Tibial nerve (tissue), 4 donors: ENCODE results near the gene DNLZ. TPM values are rescaled to one million over a fixed set of nuclear protein-coding genes. Genes with fewer than 3 reads are reported as not detected.
A peak's percentile ranks its signal among the peaks of the same experiment; 100 is the strongest.

Experiments
- DNase-seq, 2 donors: peaks; one replicate each; pipeline ENCODE4 v3.0.0-alpha.2; 2019; ENCODE audit warnings: low spot score in 2 of 2
- H3K27ac ChIP-seq, 4 donors: fragments of 200-600 bp; sonication (generic) in 3 of 4; one replicate each; pipeline ENCODE4 v1.5.1; 2017 to 2019; ENCODE audit warnings: mild to moderate bottlenecking in 1 of 4
- H3K27me3 ChIP-seq, 2 donors: fragments of 200-600 bp; sonication (generic) in 1 of 2; one replicate each; pipeline versions ENCODE4 v1.5.1 to v1.6.0; 2017 to 2019
- H3K36me3 ChIP-seq, 3 donors: fragments of 200-600 bp; sonication (generic); one replicate each; pipeline ENCODE4 v1.5.1; 2018 to 2019
- H3K4me1 ChIP-seq, 4 donors: fragments of 200-600 bp; sonication (generic) in 3 of 4; one replicate each; pipeline ENCODE4 v1.5.1; 2017 to 2019
- H3K4me3 ChIP-seq, 4 donors: fragments of 200-600 bp; sonication (generic) in 3 of 4; one replicate each; pipeline ENCODE4 v1.5.1; 2017 to 2019; ENCODE audit warnings: mild to moderate bottlenecking in 1 of 4, moderate library complexity in 1 of 4
- H3K9me3 ChIP-seq, 4 donors: fragments of 200-600 bp; sonication (generic) in 3 of 4; one replicate each; pipeline ENCODE4 v1.5.1; 2017 to 2019
- EP300 ChIP-seq, 2 donors: sonication (generic); formaldehyde crosslinking; IDR thresholded peaks; one replicate each; pipeline ENCODE4 v1.6.1; 2017; ENCODE audit warnings: antibody characterized with exemption in 2 of 2, mild to moderate bottlenecking in 1 of 2
- POLR2A ChIP-seq, 2 donors: fragments of 450-650 bp; IDR thresholded peaks; one replicate each; pipeline ENCODE4 v1.6.1; 2017; ENCODE audit warnings: antibody characterized with exemption in 2 of 2, mild to moderate bottlenecking in 2 of 2, moderate library complexity in 2 of 2
- WGBS, 2 donors: methylation state at CpG; one replicate each; pipeline ENCODE4 v1.1.5; 2018; 5-methylcytosine and 5-hydroxymethylcytosine counted together
- total RNA-seq, 4 donors: library from RNA; depleted of rRNA; stranded (reverse); fragments of >200 nt; gene quantifications; one replicate each; pipeline ENCODE4 v1.1.0, GENCODE V29; 2016
- TF ChIP-seq, protein P1 (sequence below), 5 experiments: fragments of 200-600 bp in 3 of 5; fragments of 450-650 bp in 2 of 5; sonication (generic) in 3 of 5; IDR thresholded peaks; one replicate each; pipeline ENCODE4 v1.5.1; 2016 to 2019; ENCODE audit warnings: antibody characterized with exemption in 5 of 5, mild to moderate bottlenecking in 3 of 5, moderate library complexity in 2 of 5

Gene DNLZ
- total RNA-seq, 4 donors from 2014 or later = 49.4 to 79.5 (median 70.8) TPM

DNA sequence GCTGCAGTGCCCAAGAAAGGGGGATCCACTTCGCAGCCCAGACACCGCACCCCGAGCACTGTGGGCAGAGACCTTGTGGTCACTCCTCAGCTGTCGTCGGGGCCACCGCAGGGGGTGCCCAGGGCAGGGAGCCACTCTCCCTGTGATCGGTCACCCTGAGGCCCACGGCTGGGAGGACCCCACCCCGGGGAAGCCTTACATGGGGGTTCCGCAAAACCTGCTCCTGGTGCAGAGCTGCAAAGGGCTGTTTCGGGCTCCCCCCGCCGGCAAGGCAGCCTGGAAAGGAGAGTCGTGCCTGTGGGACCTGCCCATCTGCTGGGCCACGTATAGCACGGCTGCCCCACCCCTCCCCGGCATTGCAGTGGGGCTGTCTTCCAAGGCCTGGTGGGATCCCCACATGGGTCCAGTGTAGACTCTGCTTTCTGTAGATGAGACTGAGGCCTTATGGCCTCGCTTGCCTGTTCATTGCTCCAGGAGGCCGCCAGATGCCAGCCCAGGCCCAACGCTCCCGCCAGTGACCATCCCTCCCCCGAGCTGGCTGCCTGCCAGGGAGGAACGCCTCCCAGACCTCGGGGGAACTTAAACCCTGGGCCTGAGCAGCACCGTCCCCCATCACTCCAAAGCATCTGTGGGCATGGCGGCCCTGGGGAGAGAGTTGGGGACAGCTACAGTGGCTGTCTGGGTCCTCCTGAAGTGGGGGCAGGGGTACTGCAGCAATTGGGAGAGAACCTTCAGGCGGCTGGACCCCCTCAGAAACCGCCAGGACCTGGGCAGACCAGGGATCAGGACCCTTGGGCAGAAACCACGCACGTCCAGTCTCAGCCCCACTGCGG is 1.6 kb upstream of the DNLZ start:
- no peak for TF ChIP-seq EP300 (IDR thresholded peaks at IDR 0.05)
- TF ChIP-seq POLR2A (IDR thresholded peaks at IDR 0.05) = no peak
- TF ChIP-seq, protein P1, sequence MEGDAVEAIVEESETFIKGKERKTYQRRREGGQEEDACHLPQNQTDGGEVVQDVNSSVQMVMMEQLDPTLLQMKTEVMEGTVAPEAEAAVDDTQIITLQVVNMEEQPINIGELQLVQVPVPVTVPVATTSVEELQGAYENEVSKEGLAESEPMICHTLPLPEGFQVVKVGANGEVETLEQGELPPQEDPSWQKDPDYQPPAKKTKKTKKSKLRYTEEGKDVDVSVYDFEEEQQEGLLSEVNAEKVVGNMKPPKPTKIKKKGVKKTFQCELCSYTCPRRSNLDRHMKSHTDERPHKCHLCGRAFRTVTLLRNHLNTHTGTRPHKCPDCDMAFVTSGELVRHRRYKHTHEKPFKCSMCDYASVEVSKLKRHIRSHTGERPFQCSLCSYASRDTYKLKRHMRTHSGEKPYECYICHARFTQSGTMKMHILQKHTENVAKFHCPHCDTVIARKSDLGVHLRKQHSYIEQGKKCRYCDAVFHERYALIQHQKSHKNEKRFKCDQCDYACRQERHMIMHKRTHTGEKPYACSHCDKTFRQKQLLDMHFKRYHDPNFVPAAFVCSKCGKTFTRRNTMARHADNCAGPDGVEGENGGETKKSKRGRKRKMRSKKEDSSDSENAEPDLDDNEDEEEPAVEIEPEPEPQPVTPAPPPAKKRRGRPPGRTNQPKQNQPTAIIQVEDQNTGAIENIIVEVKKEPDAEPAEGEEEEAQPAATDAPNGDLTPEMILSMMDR (IDR thresholded peaks at IDR 0.05) = no peak

DNA sequence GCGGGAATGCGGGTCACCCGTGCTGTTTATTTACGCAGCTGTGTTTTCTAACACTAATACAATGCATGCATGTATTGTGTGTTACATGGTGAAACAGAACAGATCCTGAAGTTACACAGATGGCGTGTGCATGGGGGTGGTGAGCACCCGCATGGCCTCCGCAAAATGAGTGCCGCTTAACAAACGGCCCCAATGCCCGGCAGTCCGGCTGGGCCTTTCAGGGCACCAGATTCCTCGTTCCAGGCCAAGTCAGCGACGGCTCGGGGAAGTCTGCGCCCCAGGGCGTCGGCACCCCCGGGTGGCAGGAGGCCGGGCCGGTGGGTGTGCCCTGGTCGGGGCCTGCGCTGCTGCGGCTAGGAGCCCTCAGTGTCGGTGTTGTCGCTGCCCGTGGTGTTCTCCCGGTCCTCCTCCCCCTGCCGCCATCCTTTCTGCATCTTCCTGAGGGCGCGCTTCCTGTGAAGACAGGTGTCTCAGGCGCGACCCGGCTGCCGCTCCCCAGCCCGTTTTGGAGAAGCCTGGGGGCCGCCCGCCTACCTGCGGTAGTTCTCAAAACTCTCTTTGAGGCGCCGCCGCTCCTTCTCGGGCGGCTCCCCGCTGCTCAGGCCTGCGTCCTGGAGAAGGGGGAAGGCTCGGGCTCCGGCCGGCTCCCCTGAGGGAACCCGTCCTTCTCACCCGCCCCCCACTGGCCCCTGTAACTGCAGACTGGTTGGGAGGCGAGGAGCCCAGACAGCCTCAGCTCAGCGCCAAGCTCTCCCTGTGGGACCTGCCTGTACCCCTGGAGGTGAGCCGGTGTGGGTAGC is 605 bp upstream of the DNLZ start:
- peak overlapping the region in 2 of 4 donors; percentile 95 to 98 for H3K27ac ChIP-seq
- H3K4me1 ChIP-seq = peaks cover 0 to 60% (median 21%) of the 10 kb centered on the region in 4 donors
- H3K36me3 ChIP-seq = peaks cover 0 to 2% (median 0%) of the 10 kb centered on the region in 3 donors
- WGBS, 2 donors = 35 to 42% methylated on average over 35 to 49 of the region's 54 CpGs
- no peaks in the 10 kb centered on the region for H3K9me3 ChIP-seq
- no peak for DNase-seq
- H3K27me3 ChIP-seq = no peaks in the 10 kb centered on the region
- H3K4me3 ChIP-seq = peak overlapping the region in 2 of 4 donors; percentile 86 to 89
- TF ChIP-seq POLR2A (IDR thresholded peaks at IDR 0.05) = no peak
- TF ChIP-seq, protein P1 (IDR thresholded peaks at IDR 0.05) = no peak
- TF ChIP-seq EP300 (IDR thresholded peaks at IDR 0.05) = no peak

More for the DNA sequence above, 1.6 kb upstream of the DNLZ start:
- Histone ChIP-seq H3K36me3 (peaks cover 0 to 2% (median 0%) of the 10 kb centered on the region in 3 donors), H3K27me3 (no peaks in the 10 kb centered on the region), H3K4me3 (no peak overlapping the region), H3K4me1 (peaks cover 0 to 50% (median 21%) of the 10 kb centered on the region in 4 donors), H3K27ac (no peak overlapping the region), H3K9me3 (no peaks in the 10 kb centered on the region)
- WGBS, 2 donors = 64 to 78% methylated on average over 14 to 16 of the region's 31 CpGs
- DNase-seq = no peak

DNA sequence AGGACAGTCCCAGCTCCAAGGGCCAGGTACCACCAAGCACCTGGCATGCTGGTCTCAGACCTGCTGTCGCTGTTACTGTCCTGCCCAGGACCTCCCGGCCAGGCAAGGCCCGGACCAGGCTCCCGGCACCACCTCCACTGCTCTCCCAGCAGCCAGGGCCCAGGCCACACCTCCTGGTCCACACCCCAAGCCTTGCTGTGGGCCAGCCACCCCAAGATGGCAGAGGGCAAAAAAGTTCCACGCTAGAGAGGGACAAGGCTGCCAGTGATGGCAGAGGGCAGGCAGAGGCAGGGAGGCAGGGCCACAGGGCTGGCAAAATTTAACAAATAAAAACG is 1.1 kb downstream of the DNLZ start:
- peak overlapping the region in 1 of 4 donors; percentile 86 for H3K4me3 ChIP-seq
- peaks cover 0 to 19% (median 0%) of the 10 kb centered on the region in 3 donors for H3K36me3 ChIP-seq
- no peak for TF ChIP-seq EP300 (IDR thresholded peaks at IDR 0.05)
- TF ChIP-seq POLR2A (IDR thresholded peaks at IDR 0.05) = no peak
- TF ChIP-seq, protein P1 (IDR thresholded peaks at IDR 0.05) = no peak
- peaks cover 0 to 63% (median 21%) of the 10 kb centered on the region in 4 donors for H3K4me1 ChIP-seq
- no peaks in the 10 kb centered on the region for H3K9me3 ChIP-seq
- WGBS, 2 donors = 69 to 77% methylated on average over 2 to 3 of the region's 6 CpGs
- H3K27ac ChIP-seq = peak overlapping the region; percentile 68 to 98 (median 84)
- no peak for DNase-seq
- no peaks in the 10 kb centered on the region for H3K27me3 ChIP-seq

DNA sequence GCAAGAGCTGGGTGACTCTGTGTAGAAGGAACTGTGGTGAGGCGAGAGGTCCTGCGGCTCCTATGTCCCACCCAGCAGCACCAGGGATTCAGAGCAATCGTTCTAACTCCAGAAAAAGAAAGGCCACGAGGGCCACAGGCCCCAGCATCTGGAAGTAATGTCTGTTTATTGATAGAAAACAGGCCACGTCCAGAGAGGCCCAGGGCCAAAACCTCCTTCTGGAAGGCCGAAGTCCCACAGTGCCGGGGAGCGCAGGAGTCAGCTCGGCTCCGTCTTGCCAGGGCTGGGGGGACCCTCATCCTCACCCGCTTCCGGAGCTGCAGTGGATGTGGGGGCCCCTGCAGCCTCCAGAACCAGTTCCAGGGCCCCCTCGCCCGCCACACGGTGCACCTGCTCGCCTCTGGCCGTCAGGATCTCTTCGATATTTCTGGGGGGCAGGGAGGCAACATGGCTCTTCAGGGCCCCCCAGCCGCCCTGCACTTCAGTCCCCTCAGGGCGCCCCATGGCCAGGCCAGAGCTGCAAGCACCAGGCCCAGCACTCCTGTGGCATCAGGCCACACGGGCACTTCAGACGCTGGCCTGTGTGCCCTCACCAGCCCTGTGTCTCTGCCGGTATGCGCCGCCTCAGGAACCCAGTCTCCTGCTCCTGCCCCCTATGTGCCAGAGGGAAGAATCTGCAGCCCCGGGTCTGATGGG is 1.6 kb downstream of the DNLZ start:
- H3K36me3 ChIP-seq = peaks cover 0 to 24% (median 0%) of the 10 kb centered on the region in 3 donors
- no peak overlapping the region for H3K4me3 ChIP-seq
- peak in 1 of 2 donors; percentile 30 for DNase-seq
- peak overlapping the region; percentile 68 to 98 (median 84) for H3K27ac ChIP-seq
- no peak for TF ChIP-seq POLR2A (IDR thresholded peaks at IDR 0.05)
- TF ChIP-seq, protein P1 (IDR thresholded peaks at IDR 0.05) = no peak
- no peak for TF ChIP-seq EP300 (IDR thresholded peaks at IDR 0.05)
- H3K9me3 ChIP-seq = no peaks in the 10 kb centered on the region
- no peaks in the 10 kb centered on the region for H3K27me3 ChIP-seq
- H3K4me1 ChIP-seq = peaks cover 0 to 67% (median 21%) of the 10 kb centered on the region in 4 donors
- 58% methylated on average over 14 to 16 of the region's 26 CpGs for whole genome bisulfite sequencing, 2 donors
